Stimulated activated CD4-positive, alpha-beta T cell treated with anti-CD3 and anti-CD28 coated beads, TNF-alpha, amount 100 ng/mL, for 48 hours (primary cell): ENCODE data around the gene TRIM51G.
"Not testable (repeated sequence)": the region's sequence is repeated elsewhere in the genome, so short reads cannot be mapped to it uniquely, and the experiment has no call there.

Source experiments
- DNase-seq, 3 donors: peaks; one replicate each; pipeline ENCODE4 v3.0.0-alpha.2; 2020; ENCODE audit warnings: low read depth in 3 of 3

TRIM51G gene, protein sequence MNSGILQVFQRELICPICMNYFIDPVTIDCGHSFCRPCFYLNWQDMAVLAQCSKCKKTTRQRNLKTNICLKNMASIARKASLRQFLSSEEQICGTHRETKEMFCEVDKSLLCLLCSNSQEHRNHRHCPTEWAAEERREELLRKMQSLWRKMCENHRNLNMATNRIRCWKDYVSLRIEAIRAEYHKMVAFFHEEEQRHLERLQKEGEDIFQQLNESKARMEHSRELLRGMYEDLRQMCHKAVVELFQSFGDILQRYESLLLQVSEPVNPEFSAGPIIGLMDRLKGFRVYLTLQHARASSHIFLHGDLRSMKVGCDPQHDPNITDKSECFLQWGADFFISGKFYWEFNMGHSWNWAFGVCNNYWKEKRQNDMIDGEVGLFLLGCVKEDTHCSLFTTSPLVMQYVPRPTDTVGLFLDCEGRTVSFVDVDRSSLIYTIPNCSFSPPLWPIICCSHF

DNA sequence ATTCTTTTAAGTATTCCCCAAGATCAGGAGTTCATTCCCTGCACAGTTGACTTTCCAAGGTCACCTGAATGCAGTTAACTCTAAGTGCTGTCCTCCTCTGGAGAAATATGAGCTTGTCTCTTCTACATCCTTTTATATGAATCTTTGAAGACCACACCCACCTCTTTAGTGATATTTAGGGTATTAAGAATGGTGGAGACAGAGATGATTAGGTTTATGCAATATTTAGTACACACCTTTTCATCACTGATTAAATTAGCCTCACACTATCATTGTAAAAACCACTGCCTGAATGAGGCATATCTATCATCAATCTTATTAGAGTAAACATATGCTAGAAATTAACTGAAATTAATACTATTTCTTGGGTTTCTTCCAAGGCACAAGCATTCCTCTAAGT is at the start of gene TRIM51G:
Gene TRIM51G, minus strand, starts transcription at position 101 of the 400 bp plus-strand sequence. CDS start 2,190 bp downstream, outside the sequence.
- not testable (repeated sequence) for DNase-seq

DNA sequence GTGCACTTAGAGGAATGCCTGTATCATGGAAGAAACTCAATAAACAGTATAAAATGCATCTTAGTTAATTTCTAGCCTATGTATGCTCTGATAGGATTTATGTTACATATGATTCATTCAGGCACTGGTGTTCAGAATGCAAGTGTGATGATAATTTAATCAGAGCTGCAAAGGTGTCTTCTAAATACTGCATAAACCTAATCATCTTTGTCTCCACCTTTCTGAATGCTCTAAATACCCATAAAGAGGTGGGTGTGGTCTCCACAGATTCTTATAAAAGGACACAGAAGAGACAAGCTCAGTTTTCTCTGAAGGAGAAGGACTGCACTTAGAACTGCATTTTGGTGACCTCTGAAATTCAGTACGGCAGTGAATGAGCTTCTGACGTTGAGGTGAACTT is 44.8 kb upstream of the TRIM51G start, which contains the start of gene TRIM49B:
Gene TRIM49B, plus strand, starts transcription at position 301 of the 400 bp plus-strand sequence. CDS start 2,777 bp downstream, outside the sequence.
- not testable (repeated sequence) for DNase-seq

DNA sequence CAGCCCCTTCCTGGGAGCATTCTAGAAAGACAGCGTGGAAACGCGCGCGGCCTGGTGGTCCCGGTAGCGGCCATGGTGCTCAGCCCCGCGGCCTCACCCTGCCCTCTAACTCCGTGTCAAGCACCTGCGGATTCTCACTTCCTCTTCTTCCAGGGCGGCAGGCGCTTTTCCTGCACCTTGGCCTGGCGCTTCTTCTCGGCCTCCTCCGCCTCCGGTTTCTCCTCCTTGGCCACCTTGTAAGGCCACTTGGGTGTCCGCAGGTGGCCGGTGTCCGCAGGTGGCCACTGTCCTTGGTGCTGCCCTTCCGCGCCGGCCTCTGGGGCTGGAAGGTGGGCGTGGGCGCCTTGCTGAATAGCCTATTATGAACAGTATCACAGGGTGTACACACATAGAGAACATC is 15.1 kb downstream of the TRIM51G start:
- not testable (repeated sequence) for DNase-seq

DNA sequence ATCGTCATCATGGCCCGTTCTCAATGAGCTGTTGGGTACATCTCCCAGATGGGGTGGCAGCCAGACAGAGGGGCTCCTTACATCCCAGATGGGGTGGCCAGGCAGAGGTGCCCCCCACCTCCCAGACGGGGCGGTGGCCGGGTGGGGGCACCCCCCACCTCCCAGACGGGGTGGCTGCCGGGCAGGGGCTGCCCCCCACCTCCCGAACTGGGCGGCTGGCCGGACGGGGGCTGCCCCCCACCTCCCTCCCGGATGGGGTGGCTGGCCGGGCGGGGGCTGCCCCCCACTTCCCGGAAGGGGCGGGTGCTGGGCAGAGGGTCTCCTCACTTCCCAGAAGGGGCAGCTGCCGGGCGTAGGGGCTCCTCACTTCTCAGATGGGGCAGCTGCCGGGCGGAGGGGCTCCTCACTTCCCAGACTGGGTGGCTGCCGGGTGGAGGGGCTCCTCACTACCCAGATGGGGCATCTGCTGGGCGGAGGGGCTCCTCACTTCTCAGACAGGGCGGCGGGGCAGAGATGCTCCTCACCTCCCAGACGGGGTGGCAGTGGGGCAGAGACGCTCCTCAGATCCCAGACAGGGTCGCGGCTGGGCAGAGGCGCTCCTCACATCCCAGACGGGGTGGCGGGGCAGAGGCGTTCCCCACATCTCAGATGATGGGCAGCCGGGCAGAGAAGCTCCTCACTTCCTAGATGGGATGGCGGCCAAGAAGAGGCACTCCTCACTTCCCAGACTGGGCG is 28.2 kb downstream of the TRIM51G start:
- DNase-seq = not testable (repeated sequence)

DNA sequence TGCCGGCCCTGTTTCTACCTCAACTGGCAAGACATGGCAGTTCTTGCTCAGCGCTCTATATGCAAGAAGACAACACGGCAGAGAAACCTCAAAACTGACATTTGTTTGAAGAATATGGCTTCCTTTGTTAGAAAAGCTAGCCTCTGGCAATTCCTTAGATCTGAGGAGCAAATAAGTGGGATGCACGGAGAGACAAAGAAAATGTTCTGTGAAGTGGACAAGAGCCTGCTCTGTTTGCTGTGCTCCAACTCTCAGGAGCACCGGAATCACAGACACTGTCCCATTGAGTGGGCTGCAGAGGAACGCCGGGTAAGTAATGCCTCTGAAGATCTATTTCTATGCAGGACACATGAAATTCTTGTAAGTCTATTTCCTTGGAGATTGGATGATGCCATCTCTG is 37.9 kb downstream of the TRIM51G start:
- DNase-seq = not testable (repeated sequence)
